Left ventricle myocardium inferior (tissue), 1 donor: ENCODE data around the gene BRIP1. TPM values are rescaled to one million over a fixed set of nuclear protein-coding genes. Genes with fewer than 3 reads are reported as not detected.

Experiments used
- DNase-seq: peaks from one replicate; pipeline ENCODE4 v3.0.0-alpha.2; 2020
- H3K27ac ChIP-seq: fragments of 200-600 bp; replicated peaks from 2 replicates; pipeline ENCODE4 v1.8.0; 2021
- H3K27me3 ChIP-seq: fragments of 200-600 bp; 2 replicates; pipeline ENCODE4 v1.8.0; 2021; ENCODE audit warnings: low read depth
- H3K36me3 ChIP-seq: fragments of 200-600 bp; 2 replicates; pipeline ENCODE4 v1.8.0; 2021
- H3K4me1 ChIP-seq: fragments of 200-600 bp; 2 replicates; pipeline ENCODE4 v1.8.0; 2021
- H3K4me3 ChIP-seq: fragments of 200-600 bp; 2 replicates; pipeline ENCODE4 v1.8.0; 2021; ENCODE audit warnings: mild to moderate bottlenecking, moderate library complexity
- H3K9me3 ChIP-seq: fragments of 200-600 bp; replicated peaks from 2 replicates; pipeline ENCODE4 v1.8.0; 2021
- CTCF ChIP-seq: fragments of 200-600 bp; IDR thresholded peaks from 2 replicates; pipeline ENCODE4 v1.8.0; 2021; ENCODE audit warnings: antibody characterized with exemption, mild to moderate bottlenecking, borderline replicate concordance
- intact Hi-C: fragments of 100-400 bp; cut with micrococcal nuclease; formaldehyde crosslinking; loops from one replicate; pipeline ENCODE4 v1.11.0; 2022
- total RNA-seq: library from RNA; stranded (reverse); fragmentation: NEBNext Ultra II Directional; extraction: Animal tissue kit (Norgen Biotek cat#: 25700); gene quantifications from one replicate; pipeline ENCODE4 v1.2.1, GENCODE V29; 2021
- donor health status: DM: no; HTN: yes; CAD: no; lungs with severe emphysema.

Gene BRIP1
- total RNA-seq, 1 donor from 2014 or later, result 0.22 TPM

DNA sequence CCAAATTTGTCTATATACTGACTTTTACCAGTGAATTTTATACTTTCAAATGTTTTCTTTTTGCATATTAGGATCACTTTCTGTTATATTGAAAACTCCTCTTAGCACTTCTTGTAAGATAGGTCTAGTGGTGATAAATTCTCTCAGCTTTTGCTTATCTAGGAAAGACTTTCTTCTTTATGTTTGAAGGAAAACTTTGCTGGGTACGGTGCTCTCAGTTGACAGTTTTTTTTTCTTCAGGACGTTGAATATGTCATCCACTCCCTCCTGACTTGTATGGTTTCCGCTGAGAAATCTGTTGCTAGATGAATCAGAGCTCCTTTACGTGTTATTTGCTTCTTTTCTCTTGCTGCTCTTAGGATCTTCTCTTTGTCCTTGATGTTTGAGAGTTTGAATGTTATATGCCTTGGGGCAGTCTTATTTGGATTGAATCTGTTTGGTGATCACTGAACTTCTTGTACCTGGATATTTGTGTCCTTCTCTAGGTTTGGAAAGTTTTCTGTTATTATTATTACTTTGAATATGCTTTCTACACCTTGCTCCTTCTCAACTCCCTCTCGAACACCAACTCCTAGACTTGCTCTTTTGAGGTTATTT, 228.3 kb downstream of the BRIP1 start:
- peaks cover 25% of the 10 kb centered on the region for H3K27me3 ChIP-seq
- no peak for DNase-seq
- H3K9me3 ChIP-seq, result peaks cover 25% of the 10 kb centered on the region
- H3K4me1 ChIP-seq, result no peaks in the 10 kb centered on the region
- H3K4me3 ChIP-seq, result no peak overlapping the region
- no peak overlapping the region for H3K27ac ChIP-seq
- TF ChIP-seq CTCF, result no peak
- intact Hi-C loops, result no loop called here
- no peaks in the 10 kb centered on the region for H3K36me3 ChIP-seq

- no peak overlapping the region for H3K4me3 ChIP-seq
- no peaks in the 10 kb centered on the region for H3K36me3 ChIP-seq
- peaks cover 25% of the 10 kb centered on the region for H3K9me3 ChIP-seq
- DNase-seq, result no peak
- no peaks in the 10 kb centered on the region for H3K4me1 ChIP-seq
- no peak overlapping the region for H3K27ac ChIP-seq
- intact Hi-C loops, result no loop called here
- TF ChIP-seq CTCF, result no peak
- H3K27me3 ChIP-seq, result peaks cover 28% of the 10 kb centered on the region
These were observed 229.3 kb downstream of the BRIP1 start for GRCh38 chr17:61634011-61634539.

DNA sequence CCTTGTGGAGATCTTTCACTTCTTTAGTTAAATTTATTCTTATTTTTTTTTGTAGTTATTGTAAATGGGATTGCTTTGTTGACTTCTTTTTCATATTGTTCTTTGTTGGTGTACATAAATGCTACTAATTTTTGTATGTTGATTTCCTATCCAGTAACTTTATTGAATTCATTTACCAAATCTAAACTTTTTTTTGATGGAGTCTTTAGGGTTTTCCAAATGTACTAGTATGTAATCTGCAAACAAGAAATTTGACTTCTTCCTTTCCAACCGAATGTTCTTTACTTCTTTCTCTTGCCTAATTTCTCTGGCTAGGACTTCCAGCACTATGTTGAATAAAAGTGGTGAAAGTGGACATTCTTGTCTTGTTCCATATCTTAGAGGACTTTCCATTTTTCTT, 230.5 kb downstream of the BRIP1 start:
- H3K4me3 ChIP-seq, result no peak overlapping the region
- TF ChIP-seq CTCF, result no peak
- no peaks in the 10 kb centered on the region for H3K36me3 ChIP-seq
- peaks cover 25% of the 10 kb centered on the region for H3K9me3 ChIP-seq
- DNase-seq, result no peak
- H3K4me1 ChIP-seq, result no peaks in the 10 kb centered on the region
- no peak overlapping the region for H3K27ac ChIP-seq
- peaks cover 22% of the 10 kb centered on the region for H3K27me3 ChIP-seq
- intact Hi-C loops, result no loop called here

DNA sequence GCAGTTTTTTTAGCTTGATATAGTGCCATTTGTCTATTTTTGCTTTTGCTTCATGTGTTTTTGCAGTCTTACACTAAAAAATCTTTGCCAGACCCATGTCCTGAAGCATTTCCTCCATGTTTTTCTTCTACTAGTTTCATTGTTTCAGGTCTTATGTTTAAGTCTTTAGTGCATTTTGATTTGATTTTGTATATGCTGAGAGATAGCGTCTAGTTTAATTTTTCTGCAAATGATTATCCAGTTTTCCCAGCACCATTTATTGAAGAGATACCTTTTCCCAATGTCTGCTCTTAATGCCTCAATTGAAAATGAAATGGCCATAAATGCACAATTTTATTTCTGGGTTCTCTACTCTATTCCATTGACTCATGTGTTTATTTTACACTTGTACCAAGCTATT, 231.5 kb downstream of the BRIP1 start:
- H3K9me3 ChIP-seq, result peaks cover 25% of the 10 kb centered on the region
- no peak overlapping the region for H3K27ac ChIP-seq
- H3K4me1 ChIP-seq, result no peaks in the 10 kb centered on the region
- H3K4me3 ChIP-seq, result no peak overlapping the region
- no peak for DNase-seq
- H3K36me3 ChIP-seq, result no peaks in the 10 kb centered on the region
- peaks cover 12% of the 10 kb centered on the region for H3K27me3 ChIP-seq
- intact Hi-C loops, result no loop called here
- TF ChIP-seq CTCF, result no peak

Other genes starting within 250 kb of the BRIP1 start
- gene INTS2, start 64.5 kb upstream of the BRIP1 start, total RNA-seq, result 10.9 TPM
- 29.0 TPM for gene MED13, start 201.8 kb upstream of the BRIP1 start, total RNA-seq